HEK293 (cell line): Measurements from ENCODE around the gene CSF2.

Source experiments
- CTCF ChIA-PET: fragments of 350-600 bp; formaldehyde crosslinking; extraction: SDS; loops from one replicate; lab custom pipeline; 2021; ENCODE audit warnings: antibody characterized with exemption; lab: Yijun Ruan, JAX
- POLR2A ChIA-PET: fragments of 300-600 bp; formaldehyde crosslinking; extraction: SDS; loops from one replicate; lab custom pipeline; 2020; ENCODE audit warnings: antibody characterized with exemption, inconsistent platforms; lab: Yijun Ruan, JAX
- H3K27ac ChIP-seq: fragments of 200-500 bp; sonication (Bioruptor generic); 2 replicates; pipeline ENCODE4 v1.5.1; 2014; ENCODE audit warnings: low read depth, low read length, control low read depth, inconsistent platforms; ENCODE audit errors: extremely low read depth
- H3K36me3 ChIP-seq, 2 experiments: fragments of 200-500 bp in 1 of 2; sonication (Bioruptor generic) in 1 of 2; 1 replicate in 1 of 2; 2 replicates in 1 of 2; pipeline ENCODE4 v1.5.1; 2014 to 2017; ENCODE audit warnings: inconsistent platforms in 2 of 2, low read length in 2 of 2; ENCODE audit not compliant: control insufficient read depth in 2 of 2, insufficient read depth in 1 of 2
- H3K4me1 ChIP-seq: fragments of 200-500 bp; sonication (Bioruptor generic); 2 replicates; pipeline ENCODE4 v1.5.1; 2014; ENCODE audit warnings: mild to moderate bottlenecking, low read length, inconsistent platforms; ENCODE audit not compliant: control insufficient read depth, insufficient read depth
- H3K4me3 ChIP-seq: 2 replicates; pipeline ENCODE4 v1.5.1; 2011; ENCODE audit warnings: low read depth, mild to moderate bottlenecking, control low read depth, low read length, moderate library complexity
- H3K9me3 ChIP-seq: fragments of 200-500 bp; sonication (Bioruptor generic); 2 replicates; pipeline ENCODE4 v1.5.1; 2014; ENCODE audit warnings: low read depth, low read length, inconsistent platforms; ENCODE audit not compliant: control insufficient read depth, insufficient read depth
- GFI1B ChIP-seq: fragments of 450-650 bp; formaldehyde crosslinking; IDR thresholded peaks from 2 replicates; pipeline ENCODE4 v1.5.1; 2016; ENCODE audit warnings: missing biosample characterization, missing genetic modification characterization
- GLI4 ChIP-seq: fragments of 450-650 bp; formaldehyde crosslinking; IDR thresholded peaks from 2 replicates; pipeline ENCODE4 v1.5.1; 2016; ENCODE audit warnings: missing biosample characterization, missing genetic modification characterization
- KLF16 ChIP-seq: fragments of 450-650 bp; formaldehyde crosslinking; IDR thresholded peaks from 2 replicates; pipeline ENCODE4 v1.5.1; 2017; ENCODE audit warnings: missing biosample characterization, missing genetic modification characterization
- MEIS1 ChIP-seq: sonication (generic); formaldehyde crosslinking; IDR thresholded peaks from 2 replicates; pipeline ENCODE4 v1.8.1; 2022; ENCODE audit warnings: missing genetic modification reagents, mild to moderate bottlenecking, borderline replicate concordance
- YY1 ChIP-seq: fragments of 450-650 bp; formaldehyde crosslinking; IDR thresholded peaks from 2 replicates; pipeline ENCODE4 v1.5.1; 2018; ENCODE audit warnings: missing biosample characterization, missing genetic modification characterization
- ZBTB17 ChIP-seq: fragments of 450-650 bp; formaldehyde crosslinking; IDR thresholded peaks from 2 replicates; pipeline ENCODE4 v1.5.1; 2016; ENCODE audit warnings: missing biosample characterization, missing genetic modification characterization
- ZBTB44 ChIP-seq: fragments of 450-650 bp; IDR thresholded peaks from 2 replicates; pipeline ENCODE4 v1.5.1; 2018; ENCODE audit warnings: missing biosample characterization, mild to moderate bottlenecking, missing genetic modification characterization
- ZBTB48 ChIP-seq: fragments of 450-650 bp; formaldehyde crosslinking; IDR thresholded peaks from 2 replicates; pipeline ENCODE4 v1.5.1; 2016; ENCODE audit warnings: missing biosample characterization, missing genetic modification characterization
- ZBTB6 ChIP-seq: fragments of 450-650 bp; formaldehyde crosslinking; IDR thresholded peaks from 2 replicates; pipeline ENCODE4 v1.5.1; 2017; ENCODE audit warnings: missing biosample characterization, missing genetic modification characterization
- ZNF121 ChIP-seq: fragments of 450-650 bp; formaldehyde crosslinking; IDR thresholded peaks from 2 replicates; pipeline ENCODE4 v1.5.1; 2016; ENCODE audit warnings: missing biosample characterization, missing genetic modification characterization
- ZNF211 ChIP-seq: fragments of 450-650 bp; formaldehyde crosslinking; IDR thresholded peaks from 2 replicates; pipeline ENCODE4 v1.5.1; 2016; ENCODE audit warnings: low read depth, missing biosample characterization, missing genetic modification characterization
- ZNF223 ChIP-seq: fragments of 450-650 bp; formaldehyde crosslinking; IDR thresholded peaks from 2 replicates; pipeline ENCODE4 v1.5.1; 2016; ENCODE audit warnings: missing biosample characterization, missing genetic modification characterization
- ZNF549 ChIP-seq: fragments of 450-650 bp; IDR thresholded peaks from 2 replicates; pipeline ENCODE4 v1.5.1; 2018; ENCODE audit warnings: missing biosample characterization, missing genetic modification characterization, mild to moderate bottlenecking, inconsistent platforms, moderate library complexity
- ZNF555 ChIP-seq: fragments of 450-650 bp; formaldehyde crosslinking; conservative IDR thresholded peaks from 2 replicates; pipeline ENCODE4 v1.5.1; 2017; ENCODE audit warnings: missing biosample characterization, mild to moderate bottlenecking, missing genetic modification characterization, inconsistent platforms
- ZNF600 ChIP-seq: fragments of 450-650 bp; formaldehyde crosslinking; IDR thresholded peaks from 2 replicates; pipeline ENCODE4 v1.5.1; 2016; ENCODE audit warnings: missing biosample characterization, missing genetic modification characterization
- ZNF639 ChIP-seq: fragments of 450-650 bp; formaldehyde crosslinking; IDR thresholded peaks from 2 replicates; pipeline ENCODE4 v1.5.1; 2016; ENCODE audit warnings: missing biosample characterization, missing genetic modification characterization
- ZNF692 ChIP-seq: fragments of 450-650 bp; formaldehyde crosslinking; IDR thresholded peaks from 2 replicates; pipeline ENCODE4 v1.5.1; 2016; ENCODE audit warnings: missing biosample characterization, missing genetic modification characterization
- ZSCAN23 ChIP-seq: fragments of 450-650 bp; formaldehyde crosslinking; IDR thresholded peaks from 2 replicates; pipeline ENCODE4 v1.5.1; 2016; ENCODE audit warnings: missing biosample characterization, missing genetic modification characterization

Gene CSF2

GRCh38 chr5:132063090-132063911 is 10.3 kb upstream of the CSF2 start (continued):
- TF ChIP-seq ZBTB17, result peak; percentile 68
- peak; percentile 35; the same call in 1 of the 2 replicates for TF ChIP-seq ZNF600
- 0 out of 2 replicates have a peak, but pooled peaks have one; percentile 29 for TF ChIP-seq ZBTB48 (tag by site-specific recombination)

- Histone ChIP-seq H3K36me3 (no peaks in the 10 kb centered on the region), H3K4me1 (no peaks in the 10 kb centered on the region), H3K27ac (no peak overlapping the region), H3K9me3 (no peaks in the 10 kb centered on the region), H3K4me3 (no peak overlapping the region)
- ChIA-PET CTCF (interaction anchor here (0.5 to 5.0 kb wide), 22 partner anchors 8 to 641 kb away, joined by 3 to 42 read pairs (median 4); partner anchors contain the start of gene P4HA2), POLR2A (no interaction called here)
- TF ChIP-seq ZBTB17 (no peak), MEIS1 (CRISPR knock-in tag) (no peak), GLI4 (tag by site-specific recombination) (no peak), ZSCAN23 (tag by site-specific recombination) (no peak), GFI1B (tag by site-specific recombination) (no peak), ZNF121 (no peak), ZNF223 (tag by site-specific recombination) (no peak), KLF16 (tag by site-specific recombination) (no peak), ZNF692 (tag by site-specific recombination) (no peak), ZBTB44 (tag by site-specific recombination) (no peak), ZNF639 (tag by site-specific recombination) (no peak), ZNF555 (no peak), YY1 (tag by site-specific recombination) (no peak), ZBTB6 (tag by site-specific recombination) (no peak), ZNF549 (no peak), ZNF211 (no peak)
These were observed 9.4 kb upstream of the CSF2 start for GRCh38 chr5:132064140-132064539.
